Osteoblast (primary cell): ENCODE results near the gene KLHL21. TPM values are rescaled to one million over a fixed set of nuclear protein-coding genes. Genes with fewer than 3 reads are reported as not detected.
A peak's percentile ranks its signal among the peaks of the same experiment; 100 is the strongest.

ENCODE experiments used
- DNase-seq: peaks from one replicate; pipeline ENCODE4 v3.0.0; 2011; ENCODE audit warnings: low spot score, mixed read lengths; ENCODE audit not compliant: insufficient read length; ENCODE audit errors: missing footprints
- H2AFZ ChIP-seq: 2 replicates; pipeline ENCODE4 v1.6.0; 2011; ENCODE audit warnings: mild to moderate bottlenecking, low read length
- H3K27ac ChIP-seq: 2 replicates; pipeline ENCODE4 v1.5.1; 2011; ENCODE audit warnings: mild to moderate bottlenecking, low read depth, low read length, moderate library complexity
- H3K27me3 ChIP-seq: 2 replicates; pipeline ENCODE4 v1.6.0; 2012; ENCODE audit warnings: mild to moderate bottlenecking, control low read depth, inconsistent platforms, low read length, moderate library complexity; ENCODE audit not compliant: insufficient read depth
- H3K36me3 ChIP-seq: 2 replicates; pipeline ENCODE4 v1.5.1; 2011; ENCODE audit warnings: mild to moderate bottlenecking, low read length, control low read depth, moderate library complexity; ENCODE audit not compliant: insufficient read depth
- H3K4me1 ChIP-seq: 2 replicates; pipeline ENCODE4 v1.5.1; 2011; ENCODE audit warnings: mild to moderate bottlenecking, low read length, control low read depth, moderate library complexity; ENCODE audit not compliant: insufficient read depth
- H3K4me2 ChIP-seq: 2 replicates; pipeline ENCODE4 v1.6.0; 2011; ENCODE audit warnings: mild to moderate bottlenecking, low read length; ENCODE audit not compliant: insufficient read depth
- H3K4me3 ChIP-seq: fragments of 200-600 bp; sonication (generic); 3 replicates; pipeline ENCODE4 v1.5.1; 2012; ENCODE audit warnings: mild to moderate bottlenecking, low read length, inconsistent platforms; ENCODE audit not compliant: insufficient read depth
- H3K79me2 ChIP-seq: 2 replicates; pipeline ENCODE4 v1.6.0; 2012; ENCODE audit warnings: mild to moderate bottlenecking, low read length, control low read depth, inconsistent platforms; ENCODE audit not compliant: insufficient read depth
- H3K9me3 ChIP-seq: 2 replicates; pipeline ENCODE4 v1.5.1; 2011; ENCODE audit warnings: low read depth, low read length, control low read depth
- H4K20me1 ChIP-seq: 2 replicates; pipeline ENCODE4 v1.6.0; 2012; ENCODE audit warnings: mild to moderate bottlenecking, low read length, control low read depth; ENCODE audit not compliant: insufficient read depth
- total RNA-seq: library from RNA; depleted of rRNA; stranded (reverse); fragments of >200 nt; gene quantifications from 2 replicates; pipeline ENCODE4 v1.2.3, GENCODE V29; 2012
- TF ChIP-seq, protein P1 (sequence below): IDR thresholded peaks from 2 replicates; pipeline ENCODE4 v1.5.1; 2011; ENCODE audit warnings: mild to moderate bottlenecking, low read depth, low read length, moderate library complexity; ENCODE audit errors: extremely low read depth

The KLHL21 gene
- total RNA-seq, 1 donor = 86.1 TPM

DNA sequence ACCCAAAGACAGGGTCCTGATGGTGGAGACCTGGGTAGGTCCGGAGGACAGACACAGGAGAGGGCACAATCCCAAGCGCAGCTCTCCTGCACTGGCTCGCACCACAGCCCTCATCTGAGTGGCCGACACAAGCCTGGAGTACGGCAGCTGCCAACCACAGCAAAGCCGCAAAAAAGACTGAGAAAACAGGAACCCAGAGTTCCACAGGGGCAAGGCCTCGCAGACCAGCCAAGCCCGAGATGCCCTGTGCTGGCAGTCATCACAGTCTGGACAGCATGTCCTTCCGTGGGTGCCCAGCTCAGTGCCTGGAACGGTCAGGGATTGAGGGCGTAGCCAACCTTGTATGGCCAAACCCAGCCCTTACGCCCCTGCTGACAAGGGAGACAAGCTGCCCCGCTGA lies 11.4 kb downstream of the KLHL21 start:
- H3K36me3 ChIP-seq = peaks cover 78% of the 10 kb centered on the region
- H4K20me1 ChIP-seq = peaks cover 54% of the 10 kb centered on the region

DNA sequence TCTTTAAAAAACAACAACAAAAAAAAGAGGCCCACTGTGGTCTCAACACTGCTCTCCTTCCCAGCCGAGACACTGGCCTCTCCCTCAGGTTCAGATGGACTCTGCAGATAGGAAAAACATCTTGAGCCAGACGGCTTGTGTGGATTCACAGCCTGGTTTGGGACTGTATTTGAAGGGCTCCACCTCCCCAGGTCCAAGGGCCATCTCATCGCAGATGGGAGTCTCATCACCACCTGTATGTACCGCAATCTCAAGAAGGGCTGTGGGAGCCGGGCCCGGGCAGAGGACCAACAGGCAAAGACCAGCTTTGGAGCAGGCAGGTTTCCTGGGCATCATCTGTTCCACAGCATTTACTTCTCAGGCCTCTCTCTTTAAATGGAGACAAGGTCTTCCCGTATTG lies 12.6 kb downstream of the KLHL21 start:
- Histone ChIP-seq H3K9me3 (no peaks in the 10 kb centered on the region), H2AFZ (no peak overlapping the region), H3K27ac (no peak overlapping the region), H4K20me1 (peaks cover 49% of the 10 kb centered on the region), H3K36me3 (peaks cover 66% of the 10 kb centered on the region), H3K27me3 (no peaks in the 10 kb centered on the region), H3K4me3 (no peak overlapping the region), H3K4me1 (no peaks in the 10 kb centered on the region), H3K4me2 (no peak overlapping the region), H3K79me2 (peaks cover 46% of the 10 kb centered on the region)
- peak; percentile 57 for DNase-seq
- TF ChIP-seq, protein P1, sequence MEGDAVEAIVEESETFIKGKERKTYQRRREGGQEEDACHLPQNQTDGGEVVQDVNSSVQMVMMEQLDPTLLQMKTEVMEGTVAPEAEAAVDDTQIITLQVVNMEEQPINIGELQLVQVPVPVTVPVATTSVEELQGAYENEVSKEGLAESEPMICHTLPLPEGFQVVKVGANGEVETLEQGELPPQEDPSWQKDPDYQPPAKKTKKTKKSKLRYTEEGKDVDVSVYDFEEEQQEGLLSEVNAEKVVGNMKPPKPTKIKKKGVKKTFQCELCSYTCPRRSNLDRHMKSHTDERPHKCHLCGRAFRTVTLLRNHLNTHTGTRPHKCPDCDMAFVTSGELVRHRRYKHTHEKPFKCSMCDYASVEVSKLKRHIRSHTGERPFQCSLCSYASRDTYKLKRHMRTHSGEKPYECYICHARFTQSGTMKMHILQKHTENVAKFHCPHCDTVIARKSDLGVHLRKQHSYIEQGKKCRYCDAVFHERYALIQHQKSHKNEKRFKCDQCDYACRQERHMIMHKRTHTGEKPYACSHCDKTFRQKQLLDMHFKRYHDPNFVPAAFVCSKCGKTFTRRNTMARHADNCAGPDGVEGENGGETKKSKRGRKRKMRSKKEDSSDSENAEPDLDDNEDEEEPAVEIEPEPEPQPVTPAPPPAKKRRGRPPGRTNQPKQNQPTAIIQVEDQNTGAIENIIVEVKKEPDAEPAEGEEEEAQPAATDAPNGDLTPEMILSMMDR = no peak

More for the DNA sequence above, 11.4 kb downstream of the KLHL21 start:
- TF ChIP-seq, protein P1 = no peak
- Histone ChIP-seq H3K27me3 (no peaks in the 10 kb centered on the region), H3K9me3 (no peaks in the 10 kb centered on the region), H2AFZ (no peak overlapping the region), H3K27ac (no peak overlapping the region), H3K79me2 (peaks cover 58% of the 10 kb centered on the region), H3K4me1 (no peaks in the 10 kb centered on the region), H3K4me3 (no peak overlapping the region), H3K4me2 (no peak overlapping the region)
- peak; percentile 64 for DNase-seq

DNA sequence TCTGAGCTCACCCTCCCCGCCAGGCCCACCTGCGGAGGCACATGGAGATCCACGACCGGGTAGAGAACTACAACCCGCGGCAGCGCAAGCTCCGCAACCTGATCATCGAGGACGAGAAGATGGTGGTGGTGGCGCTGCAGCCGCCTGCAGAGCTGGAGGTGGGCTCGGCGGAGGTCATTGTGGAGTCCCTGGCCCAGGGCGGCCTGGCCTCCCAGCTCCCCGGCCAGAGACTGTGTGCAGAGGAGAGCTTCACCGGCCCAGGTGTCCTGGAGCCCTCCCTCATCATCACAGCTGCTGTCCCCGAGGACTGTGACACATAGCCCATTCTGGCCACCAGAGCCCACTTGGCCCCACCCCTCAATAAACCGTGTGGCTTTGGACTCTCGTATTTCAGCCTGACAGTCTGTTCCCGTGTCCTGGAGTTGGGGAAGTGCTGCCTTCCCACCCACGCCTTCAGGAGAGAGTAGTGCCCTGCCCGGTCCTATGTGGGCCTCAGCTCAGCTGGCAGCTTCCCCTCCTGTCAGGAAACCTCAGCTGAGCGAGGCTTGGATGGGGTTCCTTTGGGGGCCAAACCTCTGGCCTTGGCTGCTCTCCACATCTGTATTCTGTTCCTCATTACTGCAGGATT lies 13.7 kb downstream of the KLHL21 start:
- Histone ChIP-seq H3K27me3 (no peaks in the 10 kb centered on the region), H3K36me3 (peaks cover 57% of the 10 kb centered on the region), H3K4me2 (no peak overlapping the region), H3K79me2 (peaks cover 43% of the 10 kb centered on the region), H3K27ac (no peak overlapping the region), H4K20me1 (peaks cover 51% of the 10 kb centered on the region), H3K4me1 (no peaks in the 10 kb centered on the region), H3K9me3 (no peaks in the 10 kb centered on the region), H2AFZ (no peak overlapping the region), H3K4me3 (no peak overlapping the region)
- TF ChIP-seq, protein P1 = no peak
- peak; percentile 77 for DNase-seq

DNA sequence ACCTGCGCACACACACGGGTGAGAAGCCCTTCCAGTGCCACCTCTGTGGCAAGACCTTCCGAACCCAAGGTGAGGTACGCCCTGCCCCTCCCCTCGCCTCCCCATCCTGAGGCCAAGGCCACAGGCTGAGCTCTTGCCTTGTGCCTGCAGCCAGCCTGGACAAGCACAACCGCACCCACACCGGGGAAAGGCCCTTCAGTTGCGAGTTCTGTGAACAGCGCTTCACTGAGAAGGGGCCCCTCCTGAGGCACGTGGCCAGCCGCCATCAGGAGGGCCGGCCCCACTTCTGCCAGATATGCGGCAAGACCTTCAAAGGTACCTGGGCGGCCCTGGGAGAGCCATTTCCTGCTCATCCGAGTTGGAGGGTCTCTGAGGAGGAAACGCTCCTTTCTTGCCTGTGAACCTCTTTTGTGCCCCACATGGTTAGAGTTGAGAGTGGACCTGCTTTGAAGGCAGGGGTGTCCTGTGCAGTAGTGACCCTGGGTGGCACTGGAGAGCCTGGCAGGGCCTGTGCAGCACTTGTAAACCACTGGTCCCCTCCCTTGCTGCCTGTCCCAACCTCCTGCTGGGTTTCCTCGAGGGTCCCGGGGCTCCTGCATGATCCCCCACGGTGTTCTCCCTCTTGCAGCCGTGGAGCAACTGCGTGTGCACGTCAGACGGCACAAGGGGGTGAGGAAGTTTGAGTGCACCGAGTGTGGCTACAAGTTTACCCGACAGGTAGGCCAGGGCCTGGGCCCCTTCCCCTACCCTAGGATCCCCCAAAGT lies 14.4 kb downstream of the KLHL21 start:
- Histone ChIP-seq H3K36me3 (peaks cover 50% of the 10 kb centered on the region), H4K20me1 (peaks cover 45% of the 10 kb centered on the region), H3K9me3 (no peaks in the 10 kb centered on the region), H3K4me1 (no peaks in the 10 kb centered on the region), H3K4me2 (no peak overlapping the region), H2AFZ (no peak overlapping the region), H3K27me3 (no peaks in the 10 kb centered on the region), H3K27ac (no peak overlapping the region), H3K79me2 (peaks cover 36% of the 10 kb centered on the region), H3K4me3 (no peak overlapping the region)
- TF ChIP-seq, protein P1 = no peak
- DNase-seq = peak; percentile 73
